ENCODE data around the gene MANBA. TPM values are rescaled to one million over a fixed set of nuclear protein-coding genes. Genes with fewer than 3 reads are reported as not detected.

The MANBA gene
- total and polyA plus RNA-seq, 2 of the 13 experiments (the other 11 are each of a cell fraction or from before 2014, with no cell fraction given) = 11.7 to 33.3 TPM

GRCh38 chr4:102780476-102781144, 19.8 kb upstream of the MANBA start (continued):
- TF ChIP-seq, protein P1, sequence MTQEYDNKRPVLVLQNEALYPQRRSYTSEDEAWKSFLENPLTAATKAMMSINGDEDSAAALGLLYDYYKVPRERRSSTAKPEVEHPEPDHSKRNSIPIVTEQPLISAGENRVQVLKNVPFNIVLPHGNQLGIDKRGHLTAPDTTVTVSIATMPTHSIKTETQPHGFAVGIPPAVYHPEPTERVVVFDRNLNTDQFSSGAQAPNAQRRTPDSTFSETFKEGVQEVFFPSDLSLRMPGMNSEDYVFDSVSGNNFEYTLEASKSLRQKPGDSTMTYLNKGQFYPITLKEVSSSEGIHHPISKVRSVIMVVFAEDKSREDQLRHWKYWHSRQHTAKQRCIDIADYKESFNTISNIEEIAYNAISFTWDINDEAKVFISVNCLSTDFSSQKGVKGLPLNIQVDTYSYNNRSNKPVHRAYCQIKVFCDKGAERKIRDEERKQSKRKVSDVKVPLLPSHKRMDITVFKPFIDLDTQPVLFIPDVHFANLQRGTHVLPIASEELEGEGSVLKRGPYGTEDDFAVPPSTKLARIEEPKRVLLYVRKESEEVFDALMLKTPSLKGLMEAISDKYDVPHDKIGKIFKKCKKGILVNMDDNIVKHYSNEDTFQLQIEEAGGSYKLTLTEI (CRISPR knock-in tag; conservative IDR thresholded peaks at IDR 0.05) = no peak
- TF ChIP-seq PRMT3 (CRISPR knock-in tag; IDR thresholded peaks at IDR 0.05; ENCODE audit: borderline replicate concordance, low read depth) = no peak
- TF ChIP-seq, protein P2, sequence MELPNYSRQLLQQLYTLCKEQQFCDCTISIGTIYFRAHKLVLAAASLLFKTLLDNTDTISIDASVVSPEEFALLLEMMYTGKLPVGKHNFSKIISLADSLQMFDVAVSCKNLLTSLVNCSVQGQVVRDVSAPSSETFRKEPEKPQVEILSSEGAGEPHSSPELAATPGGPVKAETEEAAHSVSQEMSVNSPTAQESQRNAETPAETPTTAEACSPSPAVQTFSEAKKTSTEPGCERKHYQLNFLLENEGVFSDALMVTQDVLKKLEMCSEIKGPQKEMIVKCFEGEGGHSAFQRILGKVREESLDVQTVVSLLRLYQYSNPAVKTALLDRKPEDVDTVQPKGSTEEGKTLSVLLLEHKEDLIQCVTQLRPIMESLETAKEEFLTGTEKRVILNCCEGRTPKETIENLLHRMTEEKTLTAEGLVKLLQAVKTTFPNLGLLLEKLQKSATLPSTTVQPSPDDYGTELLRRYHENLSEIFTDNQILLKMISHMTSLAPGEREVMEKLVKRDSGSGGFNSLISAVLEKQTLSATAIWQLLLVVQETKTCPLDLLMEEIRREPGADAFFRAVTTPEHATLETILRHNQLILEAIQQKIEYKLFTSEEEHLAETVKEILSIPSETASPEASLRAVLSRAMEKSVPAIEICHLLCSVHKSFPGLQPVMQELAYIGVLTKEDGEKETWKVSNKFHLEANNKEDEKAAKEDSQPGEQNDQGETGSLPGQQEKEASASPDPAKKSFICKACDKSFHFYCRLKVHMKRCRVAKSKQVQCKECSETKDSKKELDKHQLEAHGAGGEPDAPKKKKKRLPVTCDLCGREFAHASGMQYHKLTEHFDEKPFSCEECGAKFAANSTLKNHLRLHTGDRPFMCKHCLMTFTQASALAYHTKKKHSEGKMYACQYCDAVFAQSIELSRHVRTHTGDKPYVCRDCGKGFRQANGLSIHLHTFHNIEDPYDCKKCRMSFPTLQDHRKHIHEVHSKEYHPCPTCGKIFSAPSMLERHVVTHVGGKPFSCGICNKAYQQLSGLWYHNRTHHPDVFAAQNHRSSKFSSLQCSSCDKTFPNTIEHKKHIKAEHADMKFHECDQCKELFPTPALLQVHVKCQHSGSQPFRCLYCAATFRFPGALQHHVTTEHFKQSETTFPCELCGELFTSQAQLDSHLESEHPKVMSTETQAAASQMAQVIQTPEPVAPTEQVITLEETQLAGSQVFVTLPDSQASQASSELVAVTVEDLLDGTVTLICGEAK (IDR thresholded peaks at IDR 0.05) = no peak
- TF ChIP-seq, protein P2 (CRISPR knock-in tag; IDR thresholded peaks at IDR 0.05) = no peak
- TF ChIP-seq NR0B2 (CRISPR knock-in tag; IDR thresholded peaks at IDR 0.05) = no peak
- no peak for TF ChIP-seq LBX2 (CRISPR knock-in tag; IDR thresholded peaks at IDR 0.05; ENCODE audit: borderline replicate concordance)
- TF ChIP-seq WIZ (CRISPR knock-in tag; IDR thresholded peaks at IDR 0.05) = no peak
- no peak for TF ChIP-seq TERF1 (CRISPR knock-in tag; IDR thresholded peaks at IDR 0.05)
- peak; percentile 34; the same call in 1 of the 2 replicates for TF ChIP-seq NR2C2 (CRISPR knock-in tag; IDR thresholded peaks at IDR 0.05; ENCODE audit: borderline replicate concordance)
- no peak for TF ChIP-seq ZNF883 (CRISPR knock-in tag; IDR thresholded peaks at IDR 0.05; ENCODE audit: not compliant biosample characterization)
